Measurements from ENCODE around the gene DCAF17. TPM values are rescaled to one million over a fixed set of nuclear protein-coding genes. Genes with fewer than 3 reads are reported as not detected.

DCAF17 gene
- total RNA-seq, 5 donors from 2014 or later (not counting 1 experiment from before 2014, with no cell fraction given), result 21.1 to 24.6 (median 23.9) TPM

DNA sequence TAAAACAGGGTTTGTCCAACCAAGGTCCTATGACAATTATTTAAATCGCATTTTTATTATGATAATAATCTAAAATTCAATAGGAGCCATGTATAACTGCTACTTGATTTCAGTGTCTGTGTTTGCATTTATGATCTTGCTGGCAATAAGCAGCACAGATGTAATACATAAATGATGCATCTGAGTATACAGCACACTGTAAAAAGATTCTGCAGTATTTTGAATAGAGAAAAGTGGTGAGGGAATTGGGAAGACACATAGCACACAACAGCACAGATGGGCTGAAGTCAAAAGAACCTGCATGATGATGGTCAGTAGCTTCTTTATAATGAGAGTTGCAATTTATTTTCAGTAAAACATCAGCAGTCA, 26.4 kb upstream of the DCAF17 start:
- Mint-ChIP-seq H3K9me3 (peaks cover 0 to 6% (median 0%) of the 10 kb centered on the region in 3 donors), H3K4me1 (peaks cover 20 to 44% (median 34%) of the 10 kb centered on the region in 3 donors), H3K27ac (no peak overlapping the region), H3K27me3 (no peaks in the 10 kb centered on the region), H3K4me3 (no peak overlapping the region), H3K36me3 (peaks cover 7% of the 10 kb centered on the region)
- peaks cover 0 to 2% of the 10 kb centered on the region in 2 experiments for H3K4me1 ChIP-seq (ENCODE audit: control insufficient read depth in 1 of 2, extremely low read depth in 1 of 2, insufficient read depth in 2 of 2, low read length in 2 of 2)
- ChIA-PET CTCF (interaction anchor here (0.7 to 1.3 kb wide), 3 partner anchors 9 to 24 kb away, joined by 3 to 4 read pairs (median 4); no protein-coding TSS in a partner anchor), POLR2A (no interaction called here)
- ATAC-seq (replicated peaks in 1 of 4), result no peak
- no peak for DNase-seq
- no peaks in the 10 kb centered on the region for H3K9me3 ChIP-seq
- no peaks in the 10 kb centered on the region for H3K27me3 ChIP-seq (replicated peaks in 1 of 2; ENCODE audit: control insufficient read depth in 2 of 2, extremely low read depth in 1 of 2, insufficient read depth in 2 of 2, low read length in 1 of 2)
- H3K4me3 ChIP-seq (ENCODE audit: control insufficient read depth in 1 of 2, extremely low read depth in 1 of 2, low read length in 1 of 2), result no peak overlapping the region
- H3K27ac ChIP-seq (ENCODE audit: low read length), result no peak overlapping the region
- H3K36me3 ChIP-seq (ENCODE audit: control insufficient read depth in 2 of 2, extremely low read depth in 1 of 2, insufficient read depth in 1 of 2, low read length in 1 of 2), result no peaks in the 10 kb centered on the region
- WGBS (ENCODE audit: insufficient coverage), result no CpG with 5 or more reads among the region's 1 CpG

DNA sequence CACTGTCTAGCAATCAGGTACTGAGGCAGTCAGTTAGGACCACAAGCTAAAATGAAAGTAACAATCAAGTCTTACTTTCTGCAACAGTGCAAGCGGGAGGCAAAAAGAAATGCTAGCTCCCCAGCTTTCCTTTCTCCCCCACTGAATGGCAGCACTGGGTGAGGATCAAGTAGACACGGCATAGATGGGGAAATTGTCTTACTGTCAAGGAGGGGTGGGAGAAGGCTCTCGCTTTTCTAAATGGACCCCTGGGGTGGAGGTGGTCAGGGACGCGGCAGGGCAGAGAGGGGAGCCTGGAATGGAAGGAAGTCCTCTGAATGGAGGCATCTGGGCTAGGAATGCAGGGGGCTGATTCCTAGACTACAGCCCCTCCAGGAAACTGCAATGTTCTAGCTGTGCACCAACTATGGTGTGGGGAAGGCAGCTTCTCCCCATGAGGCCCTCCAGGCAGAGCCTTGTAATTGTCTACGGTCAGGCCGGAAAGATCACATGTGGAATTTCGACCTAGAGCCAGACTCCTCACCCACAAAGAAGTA, 24.5 kb upstream of the DCAF17 start:
- DNase-seq (peak in 1 of 35 experiments; percentile 22), ATAC-seq (replicated peaks in 1 of 4) (peak in 1 of 4 experiments; percentile 34)
- Mint-ChIP-seq H3K27ac (peak overlapping the region in 1 of 2 donors; percentile 73), H3K36me3 (peaks cover 7% of the 10 kb centered on the region), H3K4me3 (peak overlapping the region; percentile 22 to 67 (median 64)), H3K4me1 (peaks cover 20 to 36% (median 28%) of the 10 kb centered on the region in 3 donors), H3K9me3 (peaks cover 0 to 6% (median 0%) of the 10 kb centered on the region in 3 donors), H3K27me3 (no peaks in the 10 kb centered on the region)
- H3K27me3 ChIP-seq (replicated peaks in 1 of 2; ENCODE audit: control insufficient read depth in 2 of 2, extremely low read depth in 1 of 2, insufficient read depth in 2 of 2, low read length in 1 of 2), result no peaks in the 10 kb centered on the region
- H3K36me3 ChIP-seq (ENCODE audit: control insufficient read depth in 2 of 2, extremely low read depth in 1 of 2, insufficient read depth in 1 of 2, low read length in 1 of 2), result no peaks in the 10 kb centered on the region
- ChIA-PET POLR2A (interaction anchor here in 1 of 2 donors (0.5 kb wide), 1 partner anchor 396 kb away, joined by 6 read pairs; no protein-coding TSS in a partner anchor), CTCF (no interaction called here)
- H3K4me3 ChIP-seq (ENCODE audit: control insufficient read depth in 1 of 2, extremely low read depth in 1 of 2, low read length in 1 of 2), result no peak overlapping the region
- H3K4me1 ChIP-seq (ENCODE audit: control insufficient read depth in 1 of 2, extremely low read depth in 1 of 2, insufficient read depth in 2 of 2, low read length in 2 of 2), result peaks cover 0 to 2% of the 10 kb centered on the region in 2 experiments
- WGBS (ENCODE audit: insufficient coverage), result no CpG with 5 or more reads among the region's 8 CpGs
- no peak overlapping the region for H3K27ac ChIP-seq (ENCODE audit: low read length)
- H3K9me3 ChIP-seq, result no peaks in the 10 kb centered on the region

GRCh38 chr2:171410101-171410500, 23.9 kb upstream of the DCAF17 start:
- WGBS (ENCODE audit: insufficient coverage), result 100% methylated on average over 1 of the region's 4 CpGs
- Histone ChIP-seq H3K4me3 (ENCODE audit: control insufficient read depth in 1 of 2, extremely low read depth in 1 of 2, low read length in 1 of 2) (no peak overlapping the region), H3K27me3 (replicated peaks in 1 of 2; ENCODE audit: control insufficient read depth in 2 of 2, extremely low read depth in 1 of 2, insufficient read depth in 2 of 2, low read length in 1 of 2) (no peaks in the 10 kb centered on the region), H3K9me3 (no peaks in the 10 kb centered on the region), H3K27ac (ENCODE audit: low read length) (no peak overlapping the region), H3K4me1 (ENCODE audit: control insufficient read depth in 1 of 2, extremely low read depth in 1 of 2, insufficient read depth in 2 of 2, low read length in 2 of 2) (peaks cover 0 to 2% of the 10 kb centered on the region in 2 experiments), H3K36me3 (ENCODE audit: control insufficient read depth in 2 of 2, extremely low read depth in 1 of 2, insufficient read depth in 1 of 2, low read length in 1 of 2) (no peaks in the 10 kb centered on the region)
- no peak for ATAC-seq (replicated peaks in 1 of 4)
- Mint-ChIP-seq H3K9me3 (no peaks in the 10 kb centered on the region), H3K4me1 (peaks cover 14 to 33% (median 25%) of the 10 kb centered on the region in 3 donors), H3K27me3 (no peaks in the 10 kb centered on the region), H3K4me3 (no peak overlapping the region), H3K36me3 (peaks cover 3% of the 10 kb centered on the region), H3K27ac (no peak overlapping the region)
- no peak for DNase-seq
- ChIA-PET CTCF (interaction anchor here in 1 of 2 donors (0.5 kb wide), 1 partner anchor 813 kb away, joined by 4 read pairs; no protein-coding TSS in a partner anchor), POLR2A (interaction anchor here (0.5 kb wide), 2 partner anchors 75 to 396 kb away, joined by 3 to 6 read pairs; no protein-coding TSS in a partner anchor)

- POLR2A ChIA-PET, result interaction anchor here in 1 of 2 donors (0.5 kb wide), 1 partner anchor 75 kb away, joined by 3 read pairs; no protein-coding TSS in a partner anchor
- Mint-ChIP-seq H3K27ac (no peak overlapping the region), H3K4me3 (no peak overlapping the region), H3K27me3 (no peaks in the 10 kb centered on the region), H3K9me3 (no peaks in the 10 kb centered on the region), H3K4me1 (peaks cover 10 to 28% (median 22%) of the 10 kb centered on the region in 3 donors), H3K36me3 (peaks cover 3% of the 10 kb centered on the region)
- Histone ChIP-seq H3K4me3 (ENCODE audit: control insufficient read depth in 1 of 2, extremely low read depth in 1 of 2, low read length in 1 of 2) (no peak overlapping the region), H3K4me1 (ENCODE audit: control insufficient read depth in 1 of 2, extremely low read depth in 1 of 2, insufficient read depth in 2 of 2, low read length in 2 of 2) (peaks cover 0 to 2% of the 10 kb centered on the region in 2 experiments), H3K36me3 (ENCODE audit: control insufficient read depth in 2 of 2, extremely low read depth in 1 of 2, insufficient read depth in 1 of 2, low read length in 1 of 2) (no peaks in the 10 kb centered on the region), H3K27me3 (replicated peaks in 1 of 2; ENCODE audit: control insufficient read depth in 2 of 2, extremely low read depth in 1 of 2, insufficient read depth in 2 of 2, low read length in 1 of 2) (no peaks in the 10 kb centered on the region), H3K9me3 (no peaks in the 10 kb centered on the region), H3K27ac (ENCODE audit: low read length) (no peak overlapping the region)
- CTCF ChIA-PET, result interaction anchor here in 1 of 2 donors (0.5 to 0.6 kb wide), 2 partner anchors 183 to 813 kb away, joined by 3 to 4 read pairs; no protein-coding TSS in a partner anchor
- ATAC-seq (replicated peaks in 1 of 4) (no peak), DNase-seq (no peak)
Observed at GRCh38 chr2:171410624-171411023, 23.4 kb upstream of the DCAF17 start.

- no peaks in the 10 kb centered on the region for H3K27me3 ChIP-seq (replicated peaks in 1 of 2; ENCODE audit: control insufficient read depth in 2 of 2, extremely low read depth in 1 of 2, insufficient read depth in 2 of 2, low read length in 1 of 2)
- H3K4me1 ChIP-seq (ENCODE audit: control insufficient read depth in 1 of 2, extremely low read depth in 1 of 2, insufficient read depth in 2 of 2, low read length in 2 of 2), result peaks cover 0 to 5% of the 10 kb centered on the region in 2 experiments
- Mint-ChIP-seq H3K27ac (no peak overlapping the region), H3K27me3 (no peaks in the 10 kb centered on the region), H3K36me3 (peaks cover 3% of the 10 kb centered on the region), H3K4me1 (peaks cover 15 to 30% (median 24%) of the 10 kb centered on the region in 3 donors), H3K4me3 (no peak overlapping the region), H3K9me3 (no peaks in the 10 kb centered on the region)
- no peak overlapping the region for H3K27ac ChIP-seq (ENCODE audit: low read length)
- CTCF ChIA-PET, result interaction anchor here (0.5 to 0.6 kb wide), 2 partner anchors 18 to 183 kb away, joined by 3 to 5 read pairs; no protein-coding TSS in a partner anchor
- no peak for ATAC-seq (replicated peaks in 1 of 4)
- no peak for DNase-seq
- H3K4me3 ChIP-seq (ENCODE audit: control insufficient read depth in 1 of 2, extremely low read depth in 1 of 2, low read length in 1 of 2), result no peak overlapping the region
- POLR2A ChIA-PET, result interaction anchor here in 1 of 2 donors (0.5 kb wide), 1 partner anchor 13 kb away, joined by 3 read pairs; no protein-coding TSS in a partner anchor
- H3K9me3 ChIP-seq, result no peaks in the 10 kb centered on the region
- no peaks in the 10 kb centered on the region for H3K36me3 ChIP-seq (ENCODE audit: control insufficient read depth in 2 of 2, extremely low read depth in 1 of 2, insufficient read depth in 1 of 2, low read length in 1 of 2)
- no CpG with 5 or more reads among the region's 1 CpG for WGBS (ENCODE audit: insufficient coverage)
Observed at GRCh38 chr2:171411214-171411613, 22.8 kb upstream of the DCAF17 start.

GRCh38 chr2:171411791-171412483, 22.1 kb upstream of the DCAF17 start:
- no peaks in the 10 kb centered on the region for H3K36me3 ChIP-seq (ENCODE audit: control insufficient read depth in 2 of 2, extremely low read depth in 1 of 2, insufficient read depth in 1 of 2, low read length in 1 of 2)
- H3K36me3 Mint-ChIP-seq, result peaks cover 3% of the 10 kb centered on the region
- no CpG with 5 or more reads among the region's 2 CpGs for WGBS (ENCODE audit: insufficient coverage)
- H3K4me3 ChIP-seq (ENCODE audit: control insufficient read depth in 1 of 2, extremely low read depth in 1 of 2, low read length in 1 of 2), result no peak overlapping the region
- H3K4me1 Mint-ChIP-seq, result peaks cover 16 to 28% (median 24%) of the 10 kb centered on the region in 3 donors
- ATAC-seq (replicated peaks in 1 of 4) (no peak), DNase-seq (no peak)
- no peaks in the 10 kb centered on the region for H3K27me3 ChIP-seq (replicated peaks in 1 of 2; ENCODE audit: control insufficient read depth in 2 of 2, extremely low read depth in 1 of 2, insufficient read depth in 2 of 2, low read length in 1 of 2)
- no peaks in the 10 kb centered on the region for H3K9me3 Mint-ChIP-seq
- H3K27ac Mint-ChIP-seq, result no peak overlapping the region
- H3K9me3 ChIP-seq, result no peaks in the 10 kb centered on the region
- H3K27me3 Mint-ChIP-seq, result no peaks in the 10 kb centered on the region
- H3K27ac ChIP-seq (ENCODE audit: low read length), result no peak overlapping the region
- POLR2A ChIA-PET, result no interaction called here
- peaks cover 0 to 5% of the 10 kb centered on the region in 2 experiments for H3K4me1 ChIP-seq (ENCODE audit: control insufficient read depth in 1 of 2, extremely low read depth in 1 of 2, insufficient read depth in 2 of 2, low read length in 2 of 2)
- no peak overlapping the region for H3K4me3 Mint-ChIP-seq
- CTCF ChIA-PET, result interaction anchor here in 1 of 2 donors (0.5 to 1.0 kb wide), 2 partner anchors 18 to 443 kb away, joined by 3 to 5 read pairs; no protein-coding TSS in a partner anchor

Data from T-cell (primary cell).